ENCODE results near the gene ASB14.
"Not testable (repeated sequence)": the region's sequence is repeated elsewhere in the genome, so short reads cannot be mapped to it uniquely, and the experiment has no call there.

ASB14 gene

GRCh38 chr3:57331078-57331610 is 38.7 kb upstream of the ASB14 start:
- Histone ChIP-seq H3K27me3 (ENCODE audit: insufficient read depth, low read length) (no peaks in the 10 kb centered on the region), H2AFZ (ENCODE audit: low read length) (no peak overlapping the region), H3K9me3 (ENCODE audit: low read length) (no peaks in the 10 kb centered on the region), H4K20me1 (ENCODE audit: insufficient read depth, low read length) (no peaks in the 10 kb centered on the region), H3K4me2 (ENCODE audit: low read length) (no peak overlapping the region), H3K79me2 (ENCODE audit: insufficient read depth, low read length) (no peaks in the 10 kb centered on the region), H3F3A (ENCODE audit: insufficient read depth, low read length) (no peaks in the 10 kb centered on the region), H3K9ac (ENCODE audit: low read length) (no peak overlapping the region), H3K36me3 (ENCODE audit: insufficient read depth, low read length) (no peaks in the 10 kb centered on the region), H3K4me3 (ENCODE audit: low read depth, low read length, poor library complexity, severe bottlenecking) (no peak overlapping the region), H3K27ac (ENCODE audit: low read depth, low read length, poor library complexity, severe bottlenecking) (no peak overlapping the region), H3K9me2 (ENCODE audit: low read depth, low read length) (no peaks in the 10 kb centered on the region), H3K4me1 (ENCODE audit: insufficient read depth, low read length, severe bottlenecking) (no peaks in the 10 kb centered on the region)
- TF ChIP-seq CTCF (IDR thresholded peaks at IDR 0.05; ENCODE audit: low read length) (peak; percentile 10; the same call in 1 of the 2 replicates), EZH2 (IDR thresholded peaks at IDR 0.05; ENCODE audit: borderline replicate concordance, low read length) (no peak)

GRCh38 chr3:57326498-57326897 is 34.0 kb upstream of the ASB14 start:
- H3K9ac ChIP-seq (ENCODE audit: low read length); H3K9me2 ChIP-seq (ENCODE audit: low read depth, low read length); H3K4me3 ChIP-seq (ENCODE audit: low read depth, low read length, poor library complexity, severe bottlenecking); H3K9me3 ChIP-seq (ENCODE audit: low read length); H3K4me1 ChIP-seq (ENCODE audit: insufficient read depth, low read length, severe bottlenecking); H3F3A ChIP-seq (ENCODE audit: insufficient read depth, low read length); H2AFZ ChIP-seq (ENCODE audit: low read length); H3K27ac ChIP-seq (ENCODE audit: low read depth, low read length, poor library complexity, severe bottlenecking); H4K20me1 ChIP-seq (ENCODE audit: insufficient read depth, low read length); H3K36me3 ChIP-seq (ENCODE audit: insufficient read depth, low read length); H3K27me3 ChIP-seq (ENCODE audit: insufficient read depth, low read length); H3K79me2 ChIP-seq (ENCODE audit: insufficient read depth, low read length); H3K4me2 ChIP-seq (ENCODE audit: low read length): not testable (repeated sequence)

GRCh38 chr3:57314204-57314603 is 21.7 kb upstream of the ASB14 start:
- Histone ChIP-seq H3K27me3 (ENCODE audit: insufficient read depth, low read length) (no peaks in the 10 kb centered on the region), H3K36me3 (ENCODE audit: insufficient read depth, low read length) (no peaks in the 10 kb centered on the region), H3F3A (ENCODE audit: insufficient read depth, low read length) (no peaks in the 10 kb centered on the region), H2AFZ (ENCODE audit: low read length) (no peak overlapping the region), H3K9me3 (ENCODE audit: low read length) (0 out of 2 replicates have a peak, but pooled peaks cover 5% of the 10 kb centered on the region), H3K79me2 (ENCODE audit: insufficient read depth, low read length) (no peaks in the 10 kb centered on the region), H3K9ac (ENCODE audit: low read length) (no peak overlapping the region), H3K9me2 (ENCODE audit: low read depth, low read length) (no peaks in the 10 kb centered on the region), H3K4me1 (ENCODE audit: insufficient read depth, low read length, severe bottlenecking) (no peaks in the 10 kb centered on the region), H4K20me1 (ENCODE audit: insufficient read depth, low read length) (no peaks in the 10 kb centered on the region), H3K27ac (ENCODE audit: low read depth, low read length, poor library complexity, severe bottlenecking) (no peak overlapping the region), H3K4me3 (ENCODE audit: low read depth, low read length, poor library complexity, severe bottlenecking) (no peak overlapping the region), H3K4me2 (ENCODE audit: low read length) (no peak overlapping the region)
- TF ChIP-seq EZH2 (IDR thresholded peaks at IDR 0.05; ENCODE audit: borderline replicate concordance, low read length) (no peak), CTCF (IDR thresholded peaks at IDR 0.05; ENCODE audit: low read length) (no peak)

GRCh38 chr3:57309769-57310360 is 17.4 kb upstream of the ASB14 start:
- H3K79me2 ChIP-seq (ENCODE audit: insufficient read depth, low read length): no peaks in the 10 kb centered on the region
- H3K27me3 ChIP-seq (ENCODE audit: insufficient read depth, low read length): no peaks in the 10 kb centered on the region
- no peak overlapping the region for H3K9ac ChIP-seq (ENCODE audit: low read length)
- no peaks in the 10 kb centered on the region for H3F3A ChIP-seq (ENCODE audit: insufficient read depth, low read length)
- H3K4me1 ChIP-seq (ENCODE audit: insufficient read depth, low read length, severe bottlenecking): no peaks in the 10 kb centered on the region
- no peak overlapping the region for H3K4me2 ChIP-seq (ENCODE audit: low read length)
- H3K36me3 ChIP-seq (ENCODE audit: insufficient read depth, low read length): no peaks in the 10 kb centered on the region
- H3K4me3 ChIP-seq (ENCODE audit: low read depth, low read length, poor library complexity, severe bottlenecking): no peak overlapping the region
- TF ChIP-seq EZH2 (IDR thresholded peaks at IDR 0.05; ENCODE audit: borderline replicate concordance, low read length) (no peak), CTCF (IDR thresholded peaks at IDR 0.05; ENCODE audit: low read length) (no peak)
- H4K20me1 ChIP-seq (ENCODE audit: insufficient read depth, low read length): no peaks in the 10 kb centered on the region
- no peaks in the 10 kb centered on the region for H3K9me2 ChIP-seq (ENCODE audit: low read depth, low read length)
- H3K27ac ChIP-seq (ENCODE audit: low read depth, low read length, poor library complexity, severe bottlenecking): no peak overlapping the region
- H3K9me3 ChIP-seq (ENCODE audit: low read length): no peaks in the 10 kb centered on the region
- H2AFZ ChIP-seq (ENCODE audit: low read length): no peak overlapping the region

- not testable (repeated sequence) for H3K79me2 ChIP-seq (ENCODE audit: insufficient read depth, low read length); H3K4me3 ChIP-seq (ENCODE audit: low read depth, low read length, poor library complexity, severe bottlenecking); H3K9me2 ChIP-seq (ENCODE audit: low read depth, low read length); H3K27me3 ChIP-seq (ENCODE audit: insufficient read depth, low read length); H3K9ac ChIP-seq (ENCODE audit: low read length); H3K9me3 ChIP-seq (ENCODE audit: low read length); H3K4me1 ChIP-seq (ENCODE audit: insufficient read depth, low read length, severe bottlenecking); H3K36me3 ChIP-seq (ENCODE audit: insufficient read depth, low read length); H4K20me1 ChIP-seq (ENCODE audit: insufficient read depth, low read length); H3K4me2 ChIP-seq (ENCODE audit: low read length); H3F3A ChIP-seq (ENCODE audit: insufficient read depth, low read length); H2AFZ ChIP-seq (ENCODE audit: low read length); H3K27ac ChIP-seq (ENCODE audit: low read depth, low read length, poor library complexity, severe bottlenecking)
Observed at GRCh38 chr3:57303520-57303919, 11.0 kb upstream of the ASB14 start.
